Muscle layer of colon (tissue), 2 donors: Measurements from ENCODE around the gene POFUT1.
"Not testable (repeated sequence)": the region's sequence is repeated elsewhere in the genome, so short reads cannot be mapped to it uniquely, and the experiment has no call there.

Experiments used
- H3K27ac ChIP-seq: one replicate; pipeline ENCODE4 v1.7.0; 2013; ENCODE audit warnings: low read depth, mild to moderate bottlenecking, low read length, moderate library complexity
- H3K27me3 ChIP-seq, 2 donors: one replicate each; pipeline ENCODE4 v1.7.0; 2013; ENCODE audit warnings: low read length in 2 of 2, mild to moderate bottlenecking in 2 of 2; ENCODE audit not compliant: insufficient read depth in 2 of 2, control insufficient read depth in 1 of 2
- H3K36me3 ChIP-seq: one replicate; pipeline ENCODE4 v1.7.0; 2013; ENCODE audit warnings: mild to moderate bottlenecking, low read length; ENCODE audit not compliant: insufficient read depth
- H3K4me1 ChIP-seq: one replicate; pipeline ENCODE4 v1.7.0; 2013; ENCODE audit warnings: mild to moderate bottlenecking, low read length; ENCODE audit not compliant: insufficient read depth
- H3K4me3 ChIP-seq, 2 donors: one replicate each; pipeline ENCODE4 v1.7.0; 2013; ENCODE audit warnings: low read length in 2 of 2, low read depth in 1 of 2, mild to moderate bottlenecking in 1 of 2, moderate library complexity in 1 of 2
- H3K9ac ChIP-seq: one replicate; pipeline ENCODE4 v1.7.0; 2013; ENCODE audit warnings: low read length
- H3K9me3 ChIP-seq: one replicate; pipeline ENCODE4 v1.7.0; 2013; ENCODE audit warnings: mild to moderate bottlenecking, low read length
- donor health status: abdominal sarcoma.
- donor health status: Adenocarcinoma of cecum.

POFUT1 gene

DNA sequence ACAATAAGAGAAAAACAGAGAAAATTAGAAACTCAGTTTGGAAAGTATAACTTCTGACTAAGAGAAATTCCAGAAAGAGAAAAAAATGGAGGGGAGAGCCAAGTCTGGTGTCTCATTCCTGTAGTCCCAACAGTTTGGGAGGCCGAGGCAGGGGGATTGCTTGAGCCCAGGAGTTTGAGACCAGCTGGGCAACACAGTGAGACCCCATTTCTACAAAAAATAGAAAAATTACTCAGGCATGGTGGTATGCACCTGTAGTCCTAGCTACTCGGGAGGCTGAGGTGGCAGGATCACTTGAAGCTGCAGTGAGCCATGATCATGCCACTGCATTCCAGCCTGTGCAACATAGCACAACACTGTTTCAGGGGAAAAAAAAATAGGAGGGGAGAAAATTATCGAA lies 66.7 kb downstream of the POFUT1 start:
- Histone ChIP-seq H3K36me3 (no peaks in the 10 kb centered on the region), H3K4me1 (peaks cover 13% of the 10 kb centered on the region), H3K27ac (no peak overlapping the region), H3K9ac (no peak overlapping the region), H3K9me3 (no peaks in the 10 kb centered on the region), H3K27me3 (peaks cover 0 to 10% of the 10 kb centered on the region in 2 donors), H3K4me3 (no peak overlapping the region)

DNA sequence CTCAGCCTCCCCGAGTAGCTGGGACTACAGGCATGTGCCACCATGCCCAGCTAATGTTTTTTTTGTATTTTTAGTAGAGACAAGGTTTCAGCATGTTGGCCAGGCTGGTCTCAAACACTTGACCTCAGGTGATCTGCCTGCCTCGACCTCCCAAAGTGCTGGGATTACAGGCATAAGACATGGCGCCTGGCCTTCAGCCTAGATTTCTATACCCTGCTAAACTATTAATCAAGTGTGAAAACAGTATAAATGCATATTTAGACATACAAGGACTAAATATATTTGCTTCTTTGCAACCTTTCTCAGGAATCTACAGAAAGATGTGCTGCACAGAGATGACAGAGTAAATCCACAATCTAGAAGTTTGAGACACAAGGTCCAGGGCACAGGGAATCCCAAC lies 67.5 kb downstream of the POFUT1 start:
- not testable (repeated sequence) for H3K9ac ChIP-seq, H3K9me3 ChIP-seq, H3K27me3 ChIP-seq, H3K4me3 ChIP-seq, H3K36me3 ChIP-seq, H3K27ac ChIP-seq
- peaks cover 13% of the 10 kb centered on the region for H3K4me1 ChIP-seq

DNA sequence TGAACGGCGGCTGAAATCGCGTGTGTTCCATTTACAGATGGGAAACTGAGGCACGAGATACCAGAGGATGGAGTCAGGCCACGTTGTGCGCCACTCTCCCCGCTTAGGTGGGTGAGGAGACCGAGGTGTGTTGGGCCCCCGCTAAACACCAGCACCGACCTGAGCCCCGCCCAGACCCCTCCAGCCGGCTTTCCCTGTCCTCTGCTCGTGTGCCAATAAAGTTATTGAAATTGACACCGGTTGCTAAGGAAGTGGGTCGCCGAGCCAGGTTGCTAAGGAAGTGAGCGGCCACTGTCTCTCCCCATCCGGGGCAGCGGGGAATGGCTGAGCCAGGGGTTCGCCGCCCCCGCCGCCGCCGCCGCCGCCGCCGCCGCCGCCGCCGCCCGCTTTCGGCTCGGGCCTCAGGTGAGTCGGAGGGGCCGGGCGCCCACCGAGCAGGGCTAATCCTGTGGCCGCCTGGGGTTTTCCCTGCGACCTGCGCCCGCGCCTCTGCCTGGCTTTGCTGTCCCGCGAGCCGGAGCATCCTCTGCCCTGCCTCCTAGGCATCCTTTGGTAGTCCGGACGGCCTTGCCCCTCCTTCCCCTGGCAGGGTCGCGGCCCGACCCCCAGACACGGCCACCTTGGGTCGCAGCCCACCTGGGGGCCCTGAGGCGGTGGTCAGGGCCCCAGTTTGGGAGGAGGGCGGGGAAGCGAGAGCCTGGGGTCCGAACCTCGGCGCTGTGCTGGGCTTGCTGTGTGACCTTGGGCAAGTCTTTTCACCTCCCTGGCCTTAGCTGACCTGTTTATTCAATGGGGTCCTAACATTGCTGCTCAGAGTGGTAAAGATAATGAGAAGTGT lies 69.9 kb downstream of the POFUT1 start, which contains the start of gene KIF3B:
Gene KIF3B (plus strand): TSS at position 291 of the 838 bp plus-strand sequence. CDS start 32,127 bp downstream, outside the sequence.
- Histone ChIP-seq H3K36me3 (no peaks in the 10 kb centered on the region), H3K9me3 (no peaks in the 10 kb centered on the region), H3K27me3 (peaks cover 0 to 5% of the 10 kb centered on the region in 2 donors), H3K4me3 (peak within 1 kb of the TSS; percentile 72 to 89), H3K9ac (peak within 1 kb of the TSS; percentile 90), H3K4me1 (peaks cover 13% of the 10 kb centered on the region), H3K27ac (peak within 1 kb of the TSS; percentile 71)

DNA sequence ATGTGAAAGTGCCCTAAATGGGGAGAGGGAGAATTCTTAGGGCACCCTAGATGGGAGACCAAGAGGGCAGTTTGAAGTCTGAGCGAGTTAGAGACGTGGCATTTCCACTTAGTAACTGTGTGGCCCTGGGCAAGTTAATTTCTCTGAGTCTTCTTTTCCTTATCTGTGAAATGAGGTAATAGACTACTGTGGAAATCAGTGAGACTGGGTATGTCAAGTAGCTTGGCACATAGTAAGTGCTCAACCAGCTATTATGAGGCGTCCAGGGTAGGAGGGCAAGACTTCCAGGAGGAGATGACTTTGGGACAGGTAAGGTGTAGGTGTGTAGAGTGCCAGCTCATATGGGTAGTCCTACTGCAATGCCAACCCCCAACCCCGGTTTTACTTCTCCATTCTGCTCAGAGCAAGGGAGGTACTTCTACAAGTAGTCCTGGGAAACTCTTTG lies 70.5 kb downstream of the POFUT1 start:
- Histone ChIP-seq H3K27me3 (no peaks in the 10 kb centered on the region), H3K4me1 (peaks cover 13% of the 10 kb centered on the region)

DNA sequence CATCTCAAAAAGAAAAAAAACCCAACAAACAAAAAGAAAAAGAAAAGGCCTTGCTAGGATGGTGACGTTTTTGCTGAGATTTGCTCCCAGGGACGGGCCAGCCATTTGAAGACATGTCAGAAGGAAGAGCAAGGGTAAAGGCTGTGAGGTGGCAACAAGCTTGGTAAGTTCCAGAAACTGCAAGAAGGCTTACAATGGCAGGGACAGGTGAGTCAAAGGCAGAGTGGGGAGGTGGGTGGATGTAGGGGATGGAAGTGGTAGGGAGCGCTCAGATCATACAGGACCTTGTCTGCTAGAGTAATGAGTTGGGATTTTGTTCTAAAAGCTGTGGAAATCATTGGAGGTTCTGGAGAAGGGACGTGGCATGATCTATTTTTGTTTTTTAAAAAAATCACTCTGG lies 74.0 kb downstream of the POFUT1 start:
- no peaks in the 10 kb centered on the region for H3K27me3 ChIP-seq
- no peak overlapping the region for H3K9ac ChIP-seq
- H3K4me1 ChIP-seq: peaks cover 23% of the 10 kb centered on the region
- no peaks in the 10 kb centered on the region for H3K36me3 ChIP-seq
- H3K4me3 ChIP-seq: no peak overlapping the region
- no peaks in the 10 kb centered on the region for H3K9me3 ChIP-seq
- no peak overlapping the region for H3K27ac ChIP-seq

More for the DNA sequence above, 70.5 kb downstream of the POFUT1 start:
- Histone ChIP-seq H3K9me3 (no peaks in the 10 kb centered on the region), H3K9ac (peak overlapping the region; percentile 90), H3K36me3 (no peaks in the 10 kb centered on the region), H3K27ac (peak overlapping the region; percentile 71), H3K4me3 (peak overlapping the region; percentile 72 to 88)

DNA sequence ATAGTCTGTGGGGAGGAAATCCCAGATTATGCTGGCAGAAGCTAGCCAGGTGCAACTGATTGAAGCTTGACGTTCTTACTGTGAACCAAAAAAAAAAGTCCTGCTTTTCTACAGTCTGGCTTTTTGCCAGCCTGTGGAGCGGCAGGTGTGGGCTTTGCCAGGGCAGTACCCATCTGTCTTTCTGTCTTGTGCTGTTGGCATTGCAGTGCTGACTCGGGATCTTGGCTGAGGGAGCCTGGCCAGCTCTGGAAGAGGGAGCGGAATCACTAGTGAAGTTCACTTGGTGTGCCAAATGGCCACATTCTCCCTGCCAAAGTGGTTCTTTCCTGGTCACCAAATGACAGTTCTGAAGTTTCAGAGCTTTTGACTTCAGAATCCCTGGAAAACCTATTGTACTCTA lies 74.8 kb downstream of the POFUT1 start:
- H3K27me3 ChIP-seq: no peaks in the 10 kb centered on the region
- H3K9me3 ChIP-seq: no peaks in the 10 kb centered on the region
- H3K4me3 ChIP-seq: no peak overlapping the region
- H3K27ac ChIP-seq: no peak overlapping the region
- no peak overlapping the region for H3K9ac ChIP-seq
- H3K4me1 ChIP-seq: peaks cover 18% of the 10 kb centered on the region
- H3K36me3 ChIP-seq: no peaks in the 10 kb centered on the region

DNA sequence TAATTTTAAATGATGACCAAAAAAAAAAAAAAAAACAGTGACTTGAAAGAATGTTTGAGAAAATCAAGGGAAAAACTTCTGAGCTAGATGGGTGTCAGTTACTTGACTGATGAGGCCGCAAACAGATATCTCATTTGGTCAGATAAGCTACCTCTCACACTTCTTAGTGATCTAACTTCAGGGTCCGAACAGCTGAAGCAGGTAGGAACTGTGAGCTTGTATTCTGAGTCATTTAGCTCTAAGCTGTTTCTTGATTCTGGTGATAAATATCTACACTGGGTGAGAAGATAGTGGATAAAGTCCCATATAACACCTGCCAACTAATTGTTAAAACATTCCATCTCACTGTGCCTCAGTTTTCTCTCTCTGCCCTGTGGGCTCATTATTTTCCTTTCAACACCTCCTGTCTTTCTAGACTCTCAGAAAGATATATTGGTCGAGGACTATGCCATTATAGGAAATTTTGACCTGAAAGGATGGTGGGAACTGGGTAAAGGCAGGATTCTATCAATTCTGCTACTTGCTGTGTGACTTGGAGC lies 77.5 kb downstream of the POFUT1 start:
- H3K9me3 ChIP-seq: no peaks in the 10 kb centered on the region
- no peak overlapping the region for H3K4me3 ChIP-seq
- no peaks in the 10 kb centered on the region for H3K36me3 ChIP-seq
- H3K9ac ChIP-seq: no peak overlapping the region
- H3K4me1 ChIP-seq: peaks cover 10% of the 10 kb centered on the region
- no peak overlapping the region for H3K27ac ChIP-seq
- no peaks in the 10 kb centered on the region for H3K27me3 ChIP-seq

DNA sequence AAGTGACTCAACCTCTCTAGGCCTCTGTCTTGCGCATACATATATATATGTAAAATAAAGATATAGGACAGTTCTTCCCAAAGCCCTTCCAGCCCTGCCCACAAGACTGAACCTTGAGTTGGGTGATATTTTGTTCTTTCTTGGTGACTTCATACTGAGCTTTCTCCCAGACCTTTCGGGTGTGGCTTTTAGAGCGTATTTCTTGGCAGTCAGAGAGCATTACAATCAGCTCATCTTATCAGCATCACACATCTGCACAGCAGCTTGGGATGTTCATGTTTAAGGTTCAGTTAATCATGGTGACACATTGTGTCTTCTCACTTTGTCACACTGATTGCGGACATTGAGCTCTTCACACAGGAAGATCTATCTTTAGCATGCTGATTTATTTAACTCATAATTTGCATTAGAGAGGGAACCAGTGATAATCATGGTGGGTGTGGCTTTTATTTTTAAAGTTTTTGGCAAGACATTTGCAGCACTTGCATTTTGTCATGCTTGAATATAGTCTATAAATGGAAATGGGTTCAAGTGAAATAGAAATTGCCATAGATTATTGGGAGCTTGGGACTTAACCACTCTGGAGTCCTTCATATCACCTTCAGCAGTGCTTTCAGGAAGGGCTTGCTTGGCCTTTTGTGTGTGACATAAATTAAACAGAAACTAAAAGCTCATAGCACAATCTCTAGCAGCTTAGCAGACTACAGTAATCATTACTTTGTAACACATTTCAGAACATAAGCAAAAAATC lies 78.1 kb downstream of the POFUT1 start:
- no peak overlapping the region for H3K4me3 ChIP-seq
- H3K27me3 ChIP-seq: no peaks in the 10 kb centered on the region
- no peaks in the 10 kb centered on the region for H3K36me3 ChIP-seq
- no peaks in the 10 kb centered on the region for H3K9me3 ChIP-seq
- H3K4me1 ChIP-seq: peaks cover 10% of the 10 kb centered on the region
- H3K9ac ChIP-seq: no peak overlapping the region
- peak overlapping the region; percentile 2 for H3K27ac ChIP-seq

DNA sequence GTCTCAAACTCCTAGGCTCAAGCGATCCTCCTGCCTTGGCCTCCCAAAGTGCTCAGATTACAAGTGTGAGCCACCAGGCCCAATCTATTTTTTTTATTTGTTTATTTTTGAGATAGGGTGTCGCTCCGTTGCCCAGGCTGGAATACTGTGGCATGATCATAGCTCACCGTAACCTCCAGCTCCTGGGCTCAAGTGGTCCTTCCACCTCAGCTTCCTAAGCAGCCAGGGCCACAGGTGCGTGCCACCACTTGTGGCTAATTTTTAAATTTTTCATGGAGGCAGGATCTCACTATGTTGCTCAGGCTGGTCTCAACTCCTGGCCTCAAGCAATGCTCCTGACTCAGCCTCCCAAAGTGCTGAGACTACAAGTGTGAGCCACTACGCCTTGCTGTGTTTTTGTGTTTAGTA lies 79.6 kb downstream of the POFUT1 start:
- Histone ChIP-seq H3K36me3 (no peaks in the 10 kb centered on the region), H3K9ac (no peak overlapping the region), H3K4me1 (peaks cover 10% of the 10 kb centered on the region), H3K9me3 (no peaks in the 10 kb centered on the region), H3K27ac (no peak overlapping the region), H3K4me3 (no peak overlapping the region), H3K27me3 (no peaks in the 10 kb centered on the region)
